Measurements from ENCODE around the gene TEX14. TPM values are rescaled to one million over a fixed set of nuclear protein-coding genes. Genes with fewer than 3 reads are reported as not detected.
"Not testable (repeated sequence)": the region's sequence is repeated elsewhere in the genome, so short reads cannot be mapped to it uniquely, and the experiment has no call there.

TEX14 gene
- total RNA-seq, 1 donor from 2014 or later = 0.20 TPM

DNA sequence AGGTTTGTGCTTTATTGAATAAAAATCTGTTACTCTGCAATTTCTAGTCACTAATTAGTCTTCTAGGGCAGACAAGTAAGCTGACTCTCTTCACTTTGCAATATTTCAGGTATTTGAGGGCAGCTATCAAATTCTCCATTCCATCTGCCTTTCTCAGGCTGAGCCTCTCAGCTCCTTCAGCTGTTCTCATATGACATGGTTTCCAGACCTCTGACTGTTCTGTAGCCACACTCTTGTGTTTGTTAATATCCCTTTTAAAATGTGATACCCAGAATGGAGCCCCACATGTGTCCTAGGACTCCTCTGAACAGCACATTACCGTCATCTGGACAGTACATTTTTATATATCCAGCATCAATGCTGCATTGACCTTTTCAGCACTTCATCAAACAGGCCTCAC lies 131.3 kb downstream of the TEX14 start:
- TF ChIP-seq, protein P1, sequence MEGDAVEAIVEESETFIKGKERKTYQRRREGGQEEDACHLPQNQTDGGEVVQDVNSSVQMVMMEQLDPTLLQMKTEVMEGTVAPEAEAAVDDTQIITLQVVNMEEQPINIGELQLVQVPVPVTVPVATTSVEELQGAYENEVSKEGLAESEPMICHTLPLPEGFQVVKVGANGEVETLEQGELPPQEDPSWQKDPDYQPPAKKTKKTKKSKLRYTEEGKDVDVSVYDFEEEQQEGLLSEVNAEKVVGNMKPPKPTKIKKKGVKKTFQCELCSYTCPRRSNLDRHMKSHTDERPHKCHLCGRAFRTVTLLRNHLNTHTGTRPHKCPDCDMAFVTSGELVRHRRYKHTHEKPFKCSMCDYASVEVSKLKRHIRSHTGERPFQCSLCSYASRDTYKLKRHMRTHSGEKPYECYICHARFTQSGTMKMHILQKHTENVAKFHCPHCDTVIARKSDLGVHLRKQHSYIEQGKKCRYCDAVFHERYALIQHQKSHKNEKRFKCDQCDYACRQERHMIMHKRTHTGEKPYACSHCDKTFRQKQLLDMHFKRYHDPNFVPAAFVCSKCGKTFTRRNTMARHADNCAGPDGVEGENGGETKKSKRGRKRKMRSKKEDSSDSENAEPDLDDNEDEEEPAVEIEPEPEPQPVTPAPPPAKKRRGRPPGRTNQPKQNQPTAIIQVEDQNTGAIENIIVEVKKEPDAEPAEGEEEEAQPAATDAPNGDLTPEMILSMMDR (IDR thresholded peaks at IDR 0.05; ENCODE audit: partially characterized antibody, unreplicated experiment) = no peak
- Mint-ChIP-seq H3K27ac (ENCODE audit: unreplicated experiment) (no peak overlapping the region), H3K27me3 (ENCODE audit: unreplicated experiment) (no peaks in the 10 kb centered on the region), H3K4me3 (ENCODE audit: unreplicated experiment) (no peak overlapping the region), H3K4me1 (ENCODE audit: low read depth, unreplicated experiment) (peaks cover 11% of the 10 kb centered on the region), H3K9me3 (ENCODE audit: unreplicated experiment) (no peaks in the 10 kb centered on the region), H3K36me3 (ENCODE audit: unreplicated experiment) (no peaks in the 10 kb centered on the region)
- DNase-seq = no peak

DNA sequence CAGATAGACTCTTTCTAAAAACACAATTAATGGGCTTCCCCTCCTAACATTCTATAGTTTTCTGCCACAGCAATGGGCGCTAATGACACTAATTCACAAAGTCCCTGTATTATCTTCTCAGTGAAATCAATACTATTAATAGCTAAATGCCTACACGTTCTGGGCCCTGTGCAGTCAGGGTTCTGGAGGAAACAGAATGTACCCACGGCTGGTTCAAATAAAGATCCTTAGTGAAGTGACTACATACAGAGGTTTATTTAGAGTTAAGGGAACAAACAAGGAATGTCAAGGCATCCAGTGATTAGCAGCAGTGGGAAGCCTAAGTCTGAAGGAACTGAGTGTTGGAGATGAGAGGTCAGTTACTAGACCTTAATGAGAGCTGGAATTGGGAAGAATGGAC lies 133.9 kb downstream of the TEX14 start:
- DNase-seq = no peak
- Mint-ChIP-seq H3K9me3 (ENCODE audit: unreplicated experiment) (no peaks in the 10 kb centered on the region), H3K36me3 (ENCODE audit: unreplicated experiment) (no peaks in the 10 kb centered on the region)

DNA sequence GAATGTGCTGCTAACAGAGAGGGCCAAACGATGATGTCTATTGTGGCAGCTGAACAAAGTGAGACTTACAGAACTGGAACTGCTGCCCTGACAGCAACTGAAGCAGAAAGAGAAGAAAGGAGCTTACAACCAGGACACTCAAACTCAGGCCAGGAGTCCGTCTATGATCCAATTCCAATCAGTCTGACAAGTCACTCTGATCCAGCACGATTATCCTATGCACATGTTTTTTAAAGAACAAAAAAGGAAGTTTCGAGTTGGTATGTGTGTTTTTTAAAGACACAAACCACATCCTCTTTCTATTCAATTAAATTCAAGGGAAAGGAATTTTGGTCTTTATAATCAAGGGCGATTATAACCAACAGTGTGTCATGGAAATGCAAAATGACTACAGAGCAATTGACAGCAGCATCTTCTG lies 135.0 kb downstream of the TEX14 start:
- no peaks in the 10 kb centered on the region for H3K9me3 Mint-ChIP-seq (ENCODE audit: unreplicated experiment)
- H3K27ac Mint-ChIP-seq (ENCODE audit: unreplicated experiment) = no peak overlapping the region
- no peaks in the 10 kb centered on the region for H3K36me3 Mint-ChIP-seq (ENCODE audit: unreplicated experiment)
- no peak overlapping the region for H3K4me3 Mint-ChIP-seq (ENCODE audit: unreplicated experiment)
- H3K4me1 Mint-ChIP-seq (ENCODE audit: low read depth, unreplicated experiment) = peaks cover 3% of the 10 kb centered on the region
- no peaks in the 10 kb centered on the region for H3K27me3 Mint-ChIP-seq (ENCODE audit: unreplicated experiment)
- DNase-seq = no peak
- TF ChIP-seq, protein P1 (IDR thresholded peaks at IDR 0.05; ENCODE audit: partially characterized antibody, unreplicated experiment) = no peak

More for the DNA sequence above, 133.9 kb downstream of the TEX14 start:
- Mint-ChIP-seq H3K27me3 (ENCODE audit: unreplicated experiment) (no peaks in the 10 kb centered on the region), H3K4me3 (ENCODE audit: unreplicated experiment) (no peak overlapping the region), H3K27ac (ENCODE audit: unreplicated experiment) (no peak overlapping the region), H3K4me1 (ENCODE audit: low read depth, unreplicated experiment) (peaks cover 3% of the 10 kb centered on the region)
- TF ChIP-seq, protein P1 (IDR thresholded peaks at IDR 0.05; ENCODE audit: partially characterized antibody, unreplicated experiment) = no peak

DNA sequence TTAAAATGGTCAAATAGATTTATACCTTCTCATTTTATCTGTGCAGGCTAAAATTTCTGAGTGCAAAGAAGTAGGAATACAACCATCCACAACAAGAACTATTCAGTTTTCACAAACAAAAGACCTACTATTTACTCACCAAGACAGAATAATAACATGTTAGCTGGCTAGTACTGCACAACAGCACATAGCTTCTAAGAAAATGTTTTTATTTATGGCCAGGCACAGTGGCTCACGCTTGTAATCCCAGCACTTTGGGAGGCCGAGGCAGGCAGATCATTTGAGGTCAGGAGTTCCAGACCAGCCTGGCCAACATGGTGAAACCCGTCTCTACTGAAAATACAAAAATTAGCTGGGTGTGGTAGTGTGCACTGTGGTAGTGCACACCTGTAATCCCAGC lies 136.7 kb downstream of the TEX14 start:
- H3K27me3 Mint-ChIP-seq (ENCODE audit: unreplicated experiment); H3K27ac Mint-ChIP-seq (ENCODE audit: unreplicated experiment); H3K4me1 Mint-ChIP-seq (ENCODE audit: low read depth, unreplicated experiment); H3K4me3 Mint-ChIP-seq (ENCODE audit: unreplicated experiment); H3K36me3 Mint-ChIP-seq (ENCODE audit: unreplicated experiment); H3K9me3 Mint-ChIP-seq (ENCODE audit: unreplicated experiment); DNase-seq: not testable (repeated sequence)

DNA sequence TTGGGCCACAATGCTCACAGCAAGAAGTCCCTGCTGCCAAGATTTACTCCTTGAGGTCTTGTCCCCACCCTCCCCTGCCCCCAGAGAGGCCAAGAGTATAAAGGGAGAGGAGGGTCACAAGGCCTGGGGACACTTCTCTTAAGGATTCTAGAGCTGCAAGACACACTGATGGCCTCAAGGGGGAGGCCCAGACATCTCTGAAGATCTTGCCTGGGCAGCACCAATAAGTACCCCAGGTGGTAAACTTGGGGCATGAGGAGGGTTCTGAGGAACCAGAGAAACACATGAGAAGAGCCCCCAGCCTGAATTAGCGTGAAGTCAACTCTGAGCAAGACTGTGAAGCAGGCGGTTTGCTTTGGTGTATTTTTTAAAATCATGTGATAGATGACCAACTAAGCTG lies 150.6 kb downstream of the TEX14 start:
- TF ChIP-seq, protein P1 (IDR thresholded peaks at IDR 0.05; ENCODE audit: partially characterized antibody, unreplicated experiment) = no peak
- DNase-seq = no peak
- H3K27me3 Mint-ChIP-seq (ENCODE audit: unreplicated experiment) = peaks cover 6% of the 10 kb centered on the region
- no peak overlapping the region for H3K4me3 Mint-ChIP-seq (ENCODE audit: unreplicated experiment)
- peaks cover 2% of the 10 kb centered on the region for H3K9me3 Mint-ChIP-seq (ENCODE audit: unreplicated experiment)
- H3K36me3 Mint-ChIP-seq (ENCODE audit: unreplicated experiment) = peaks cover 4% of the 10 kb centered on the region
- no peak overlapping the region for H3K27ac Mint-ChIP-seq (ENCODE audit: unreplicated experiment)
- peaks cover 6% of the 10 kb centered on the region for H3K4me1 Mint-ChIP-seq (ENCODE audit: low read depth, unreplicated experiment)

DNA sequence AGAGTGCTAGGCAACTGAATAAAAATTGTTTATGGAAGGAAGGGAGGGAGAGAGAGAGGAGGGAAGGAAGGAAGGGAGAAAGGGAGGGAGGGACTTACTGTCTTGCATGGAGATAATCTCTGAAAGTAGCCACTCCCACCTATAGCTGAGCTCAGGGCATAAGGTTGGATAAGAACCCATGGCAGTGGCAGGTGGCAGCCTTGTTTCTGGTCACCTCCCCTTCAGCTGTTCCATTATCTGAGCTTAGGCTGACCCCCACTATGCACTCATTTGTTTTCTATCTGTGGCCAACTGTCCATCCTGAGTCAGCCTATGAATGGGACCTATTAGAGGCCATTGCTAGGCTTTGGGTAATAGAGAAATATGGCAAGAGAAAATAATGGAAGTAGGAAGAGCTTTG lies 152.1 kb downstream of the TEX14 start:
- H3K27me3 Mint-ChIP-seq (ENCODE audit: unreplicated experiment) = peaks cover 11% of the 10 kb centered on the region
- H3K27ac Mint-ChIP-seq (ENCODE audit: unreplicated experiment) = no peak overlapping the region
- DNase-seq = no peak
- H3K36me3 Mint-ChIP-seq (ENCODE audit: unreplicated experiment) = peaks cover 4% of the 10 kb centered on the region
- peaks cover 6% of the 10 kb centered on the region for H3K9me3 Mint-ChIP-seq (ENCODE audit: unreplicated experiment)
- no peak overlapping the region for H3K4me3 Mint-ChIP-seq (ENCODE audit: unreplicated experiment)
- TF ChIP-seq, protein P1 (IDR thresholded peaks at IDR 0.05; ENCODE audit: partially characterized antibody, unreplicated experiment) = no peak
- peaks cover 19% of the 10 kb centered on the region for H3K4me1 Mint-ChIP-seq (ENCODE audit: low read depth, unreplicated experiment)

Data from glutamatergic neuron (in vitro differentiated cells).